IMR-90 (cell line): ENCODE results near the gene LRP11. TPM values are rescaled to one million over a fixed set of nuclear protein-coding genes. Genes with fewer than 3 reads are reported as not detected.

Source experiments
- ATAC-seq: fragments of 200-7000 bp; cut with Tn5 transposase; 2 replicates; pipeline ENCODE4 v1.9.1; 2020; ENCODE audit warnings: low read depth, mild to moderate bottlenecking, moderate library complexity
- BruUV-seq: library from RNA; stranded (reverse); fragments of 400-500 nt; replicated peaks from 2 replicates; lab custom pipeline; 2021; lab: Mats Ljungman, UMichigan
- CTCF ChIA-PET: fragments of 300-600 bp; formaldehyde crosslinking; extraction: SDS; loops from one replicate; lab custom pipeline; 2021; ENCODE audit warnings: antibody characterized with exemption; lab: Yijun Ruan, JAX
- POLR2A ChIA-PET: fragments of 300-600 bp; sonication (Branson Sonifier 250); formaldehyde crosslinking; loops from one replicate; lab custom pipeline; 2022; ENCODE audit warnings: antibody characterized with exemption; ENCODE audit not compliant: unreplicated experiment; lab: Charles Lee
- DNase-seq: peaks from one replicate; pipeline ENCODE4 v3.0.0; 2013
- H2AFZ ChIP-seq: replicated peaks from 2 replicates; pipeline ENCODE3; 2013; ENCODE audit warnings: low read length, mild to moderate bottlenecking; ENCODE audit not compliant: poor library complexity
- H2AK5ac ChIP-seq: 2 replicates; pipeline ENCODE4 v1.6.1; 2013; ENCODE audit warnings: low read depth, low read length, inconsistent platforms
- H2AK9ac ChIP-seq: replicated peaks from 2 replicates; pipeline ENCODE3; 2013; ENCODE audit warnings: mild to moderate bottlenecking, low read depth, low read length, moderate library complexity; ENCODE audit not compliant: poor library complexity
- H2BK120ac ChIP-seq: 2 replicates; pipeline ENCODE4 v1.6.1; 2013; ENCODE audit warnings: low read depth, low read length, inconsistent platforms
- H2BK15ac ChIP-seq: 3 replicates; pipeline ENCODE4 v1.6.1; 2013; ENCODE audit warnings: low read depth, low read length, inconsistent platforms
- H2BK20ac ChIP-seq: 2 replicates; pipeline ENCODE4 v1.6.1; 2013; ENCODE audit warnings: low read depth, mild to moderate bottlenecking, inconsistent platforms, low read length, moderate library complexity
- H2BK5ac ChIP-seq: 2 replicates; pipeline ENCODE4 v1.6.1; 2013; ENCODE audit warnings: mild to moderate bottlenecking, low read depth, low read length, inconsistent platforms; ENCODE audit not compliant: poor library complexity, severe bottlenecking
- H3K14ac ChIP-seq: replicated peaks from 2 replicates; pipeline ENCODE4 v1.6.1; 2013; ENCODE audit warnings: low read depth, low read length, inconsistent platforms
- H3K18ac ChIP-seq: 2 replicates; pipeline ENCODE4 v1.6.1; 2013; ENCODE audit warnings: low read depth, low read length, control low read depth
- H3K23ac ChIP-seq: 2 replicates; pipeline ENCODE4 v1.6.1; 2013; ENCODE audit warnings: low read depth, low read length, inconsistent platforms
- H3K27ac ChIP-seq: 2 replicates; pipeline ENCODE4 v1.5.1; 2013; ENCODE audit warnings: mild to moderate bottlenecking, control low read depth, low read length; ENCODE audit not compliant: insufficient read depth
- H3K27me3 ChIP-seq: 2 replicates; pipeline ENCODE4 v1.6.1; 2013; ENCODE audit warnings: low read length; ENCODE audit not compliant: control insufficient read depth, insufficient read depth
- H3K36me3 ChIP-seq: 2 replicates; pipeline ENCODE4 v1.6.1; 2013; ENCODE audit warnings: low read length, mixed read lengths; ENCODE audit not compliant: control insufficient read depth, insufficient read depth
- H3K4ac ChIP-seq: 2 replicates; pipeline ENCODE4 v1.6.1; 2013; ENCODE audit warnings: low read depth, low read length, inconsistent platforms
- H3K4me1 ChIP-seq: 2 replicates; pipeline ENCODE4 v1.6.1; 2013; ENCODE audit warnings: low read length, mixed read lengths; ENCODE audit not compliant: control insufficient read depth, insufficient read depth
- H3K4me2 ChIP-seq: 2 replicates; pipeline ENCODE4 v1.6.1; 2013; ENCODE audit warnings: low read depth, mild to moderate bottlenecking, control low read depth, low read length, moderate library complexity
- H3K4me3 ChIP-seq: 2 replicates; pipeline ENCODE4 v1.5.1; 2013; ENCODE audit warnings: low read depth, mild to moderate bottlenecking, control low read depth, low read length, moderate library complexity; ENCODE audit not compliant: insufficient read depth
- H3K56ac ChIP-seq: 2 replicates; pipeline ENCODE4 v1.6.1; 2013; ENCODE audit warnings: low read length, inconsistent platforms; ENCODE audit not compliant: insufficient read depth; ENCODE audit errors: extremely low read depth
- H3K79me1 ChIP-seq, 2 experiments: 2 replicates each; pipeline ENCODE4 v1.6.1; 2013; ENCODE audit warnings: low read length in 2 of 2, inconsistent platforms in 1 of 2, low read depth in 1 of 2
- H3K9ac ChIP-seq: 2 replicates; pipeline ENCODE4 v1.6.1; 2013; ENCODE audit warnings: low read depth, low read length, control low read depth
- H3K9me1 ChIP-seq: 2 replicates; pipeline ENCODE4 v1.6.1; 2013; ENCODE audit warnings: low read length, inconsistent platforms; ENCODE audit not compliant: insufficient read depth
- H3K9me3 ChIP-seq: 2 replicates; pipeline ENCODE4 v1.6.1; 2013; ENCODE audit warnings: low read length; ENCODE audit not compliant: control insufficient read depth, insufficient read depth
- H4K20me1 ChIP-seq: 2 replicates; pipeline ENCODE4 v1.6.1; 2013; ENCODE audit warnings: low read length, inconsistent platforms; ENCODE audit not compliant: insufficient read depth
- H4K5ac ChIP-seq: 2 replicates; pipeline ENCODE4 v1.6.1; 2013; ENCODE audit warnings: mild to moderate bottlenecking, low read depth, low read length, control low read depth
- H4K8ac ChIP-seq, 2 experiments: 2 replicates each; pipeline ENCODE4 v1.6.1; 2013; ENCODE audit warnings: low read depth in 2 of 2, low read length in 2 of 2, control low read depth in 1 of 2, inconsistent platforms in 1 of 2
- H4K91ac ChIP-seq: 2 replicates; pipeline ENCODE4 v1.6.1; 2013; ENCODE audit warnings: low read depth, low read length, inconsistent platforms; ENCODE audit not compliant: insufficient read depth
- CEBPB ChIP-seq: IDR thresholded peaks from 2 replicates; pipeline ENCODE4 v1.6.1; 2012; ENCODE audit warnings: low read depth, low read length, improper control_type of control experiment
- MXI1 ChIP-seq: IDR thresholded peaks from 2 replicates; pipeline ENCODE4 v1.6.1; 2012; ENCODE audit warnings: low read depth, mild to moderate bottlenecking, low read length, moderate library complexity, borderline replicate concordance
- RCOR1 ChIP-seq: IDR thresholded peaks from 2 replicates; pipeline ENCODE4 v1.6.1; 2012; ENCODE audit warnings: mild to moderate bottlenecking, low read length, improper control_type of control experiment; ENCODE audit not compliant: insufficient replicate concordance
- WGBS, 2 experiments: methylation state at CpG; one replicate each; pipeline versions ENCODE4 v1.1.5 to v1.1.7; 2013; ENCODE audit warnings: missing lambda C conversion rate in 2 of 2; ENCODE audit not compliant: insufficient read length in 1 of 2; ENCODE audit errors: extremely low coverage in 2 of 2; 5-methylcytosine and 5-hydroxymethylcytosine counted together
- dilution Hi-C: fragments of 300-500 bp; cut with HindIII; formaldehyde crosslinking; loops from one replicate; pipeline ENCODE4 v1.14.3; 2018; ENCODE audit warnings: low sequenced_read_pairs; ENCODE audit not compliant: unreplicated experiment
- in situ Hi-C: fragments of 300-500 bp; cut with MboI; formaldehyde crosslinking; loops from 3 replicates; pipeline ENCODE4 v1.14.3; 2019; ENCODE audit warnings: low sequenced_read_pairs, inconsistent platforms, mixed read lengths
- intact Hi-C: fragments of 100-400 bp; cut with micrococcal nuclease; formaldehyde crosslinking; loops from 2 replicates; pipeline ENCODE4 v1.10.0; 2022
- polyA plus RNA-seq, 3 experiments: library from polyadenylated mRNA; depleted of rRNA; stranded (reverse); fragments of >200 nt; gene quantifications; 2 replicates each; pipeline ENCODE4 v1.2.3, GENCODE V29; 2012; ENCODE audit warnings: low replicate concordance in 1 of 3
- total RNA-seq: library from RNA; depleted of rRNA; stranded (reverse); fragments of >200 nt; gene quantifications from 2 replicates; pipeline ENCODE4 v1.2.3, GENCODE V29; 2012
- TF ChIP-seq, protein P1 (sequence below): fragments of 150-350 bp; IDR thresholded peaks from 2 replicates; pipeline ENCODE4 v1.6.1; 2017; ENCODE audit warnings: mild to moderate bottlenecking, antibody characterized with exemption, low read length, low read depth

LRP11 gene
- total and polyA plus RNA-seq, 2 of the 4 experiments (the other 2 are of a cell fraction) = 48.8 to 63.8 TPM

GRCh38 chr6:149856256-149856994 lies 7.7 kb downstream of the LRP11 start:
- intact Hi-C loops (no loop called here), dilution Hi-C loops (no loop called here), in situ Hi-C loops (no loop called here)
- peaks cover 26% of the 10 kb centered on the region for H3K9me1 ChIP-seq
- peak overlapping the region; percentile 72 for H4K5ac ChIP-seq
- peak overlapping the region; percentile 90 for H3K23ac ChIP-seq
- peak overlapping the region; percentile 100 for H2AK5ac ChIP-seq
- peak overlapping the region; percentile 92; the same call in 2 of the 3 replicates for H2BK15ac ChIP-seq
- H3K4me3 ChIP-seq = peak overlapping the region; percentile 7; the same call in 1 of the 2 replicates
- peak overlapping the region; percentile 90 for H2AK9ac ChIP-seq
- peaks cover 10% of the 10 kb centered on the region for H4K20me1 ChIP-seq
- peak overlapping the region; percentile 74 for H3K4me2 ChIP-seq
- H3K27ac ChIP-seq = peak overlapping the region; percentile 67
- H2AFZ ChIP-seq = no peak overlapping the region
- TF ChIP-seq, protein P1, sequence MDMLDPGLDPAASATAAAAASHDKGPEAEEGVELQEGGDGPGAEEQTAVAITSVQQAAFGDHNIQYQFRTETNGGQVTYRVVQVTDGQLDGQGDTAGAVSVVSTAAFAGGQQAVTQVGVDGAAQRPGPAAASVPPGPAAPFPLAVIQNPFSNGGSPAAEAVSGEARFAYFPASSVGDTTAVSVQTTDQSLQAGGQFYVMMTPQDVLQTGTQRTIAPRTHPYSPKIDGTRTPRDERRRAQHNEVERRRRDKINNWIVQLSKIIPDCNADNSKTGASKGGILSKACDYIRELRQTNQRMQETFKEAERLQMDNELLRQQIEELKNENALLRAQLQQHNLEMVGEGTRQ = no peak
- TF ChIP-seq MXI1 = no peak
- no peak for TF ChIP-seq RCOR1
- TF ChIP-seq CEBPB = no peak
- H3K9me3 ChIP-seq = no peaks in the 10 kb centered on the region
- H3K56ac ChIP-seq = peak overlapping the region; percentile 82
- H2BK20ac ChIP-seq = peak overlapping the region; percentile 92
- H2BK120ac ChIP-seq = peak overlapping the region; percentile 93
- WGBS, 2 experiments = 100% methylated on average over 1 of the region's 10 CpGs; no CpG with 5 or more reads in 1 of the 2 experiments
- peak overlapping the region; percentile 98 for H3K4ac ChIP-seq
- POLR2A ChIA-PET = interaction anchor here (0.6 kb wide), 1 partner anchor 9 kb away, joined by 3 read pairs; no protein-coding TSS in a partner anchor
- no TSS peak for BruUV-seq
- H4K91ac ChIP-seq = peak overlapping the region; percentile 98
- H3K9ac ChIP-seq = peak overlapping the region; percentile 11
- CTCF ChIA-PET = interaction anchor here (0.7 to 1.2 kb wide), 3 partner anchors 9 to 47 kb away, joined by 3 to 6 read pairs (median 3); no protein-coding TSS in a partner anchor
- ATAC-seq = no peak
- H3K27me3 ChIP-seq = no peaks in the 10 kb centered on the region
- H3K18ac ChIP-seq = peak overlapping the region; percentile 70
- peak overlapping the region; percentile 92 for H3K14ac ChIP-seq
- H2BK5ac ChIP-seq = peak overlapping the region; percentile 98
- H3K36me3 ChIP-seq = peaks cover 3% of the 10 kb centered on the region; the same call in 1 of the 2 replicates
- peak overlapping the region; percentile 36 to 77 for H4K8ac ChIP-seq
- no peak for DNase-seq
- peaks cover 15 to 59% of the 10 kb centered on the region in 2 experiments for H3K79me1 ChIP-seq
- peaks cover 34% of the 10 kb centered on the region for H3K4me1 ChIP-seq
